ENCODE results near the gene SLC9A8.

The SLC9A8 gene

DNA sequence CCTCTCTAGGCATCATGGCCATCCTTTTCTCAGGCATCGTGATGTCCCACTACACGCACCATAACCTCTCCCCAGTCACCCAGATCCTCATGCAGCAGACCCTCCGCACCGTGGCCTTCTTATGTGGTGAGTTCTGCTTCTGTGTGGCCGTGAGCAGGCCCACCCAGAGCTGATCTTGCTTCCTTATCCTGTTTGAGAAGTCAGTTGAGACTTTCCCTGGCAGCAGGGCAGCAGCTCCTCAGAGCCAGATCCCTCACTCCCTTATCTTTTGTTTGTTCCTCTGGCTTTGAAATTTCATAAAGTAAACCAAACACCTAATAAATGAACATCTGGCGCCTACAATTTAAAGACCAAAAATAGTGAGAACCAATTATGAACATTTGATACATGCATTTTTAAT, 62.1 kb downstream of the SLC9A8 start:
- no peak for DNase-seq (ENCODE audit: low read depth, low spot score)

DNA sequence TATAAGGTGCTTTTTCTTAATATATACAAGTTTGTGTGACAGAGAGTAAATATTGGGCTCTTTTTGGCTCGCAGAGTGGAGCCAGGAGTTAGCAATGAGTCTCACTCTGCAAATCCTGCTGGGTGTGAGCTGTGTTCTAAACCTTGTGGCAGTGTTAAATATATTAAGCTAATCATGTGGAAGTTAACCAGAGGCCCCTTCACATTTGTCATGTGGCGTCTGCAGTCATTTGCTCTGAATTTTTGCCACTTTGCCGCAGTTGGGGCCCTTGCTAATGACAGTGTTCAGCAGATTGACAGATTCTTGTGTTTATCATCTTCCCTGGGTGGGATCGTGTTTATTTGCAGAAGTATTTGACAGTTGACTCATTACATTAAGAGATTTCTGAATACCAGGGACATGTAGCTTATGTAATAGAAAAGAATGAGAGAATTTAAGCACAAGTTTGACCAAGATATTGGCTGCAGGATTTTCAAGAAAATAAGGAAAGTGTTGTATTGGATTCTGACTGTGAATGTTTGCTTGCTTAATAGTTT, 64.8 kb downstream of the SLC9A8 start:
- no peak for DNase-seq (ENCODE audit: low read depth, low spot score)

DNA sequence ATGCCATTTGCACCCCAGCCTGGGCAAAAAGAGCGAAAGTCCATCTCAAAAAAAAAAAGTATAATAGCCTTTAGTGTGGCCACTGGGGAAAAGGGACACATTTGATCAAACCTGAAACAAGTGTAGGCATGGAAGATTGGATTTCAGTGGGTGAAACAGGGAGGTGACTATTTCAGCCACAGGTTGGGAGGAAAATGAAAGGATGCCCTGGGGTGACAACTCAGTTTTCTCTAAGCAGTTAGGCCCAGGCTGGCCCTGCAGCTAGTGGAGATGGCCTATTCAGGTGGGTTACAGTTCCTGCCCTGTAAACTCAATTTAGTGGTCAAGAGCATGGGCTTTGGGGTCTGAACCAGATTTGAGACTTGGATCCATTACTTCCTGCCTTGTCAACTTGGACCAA, 66.3 kb downstream of the SLC9A8 start:
- DNase-seq (ENCODE audit: low read depth, low spot score): no peak

DNA sequence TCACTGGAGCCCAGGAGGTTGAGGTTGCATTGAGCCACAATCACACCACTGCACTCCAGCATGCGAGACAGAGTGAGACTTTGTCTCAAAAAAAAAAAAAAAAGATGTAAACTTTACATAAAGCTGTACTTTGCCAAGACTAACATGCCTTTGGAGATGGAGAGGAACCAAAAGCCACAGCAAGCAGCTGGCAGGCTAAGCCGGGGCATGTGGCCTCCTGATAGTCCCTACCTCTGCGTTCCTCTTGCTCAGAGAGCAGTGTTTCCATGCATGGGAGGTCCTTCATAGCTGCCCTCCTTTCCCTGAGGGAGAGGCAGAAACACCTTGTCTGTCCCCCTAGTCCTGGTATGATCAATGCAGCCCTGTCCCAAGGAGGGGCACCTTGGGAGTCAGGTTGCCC, 67.5 kb downstream of the SLC9A8 start:
- DNase-seq (ENCODE audit: low read depth, low spot score): no peak

DNA sequence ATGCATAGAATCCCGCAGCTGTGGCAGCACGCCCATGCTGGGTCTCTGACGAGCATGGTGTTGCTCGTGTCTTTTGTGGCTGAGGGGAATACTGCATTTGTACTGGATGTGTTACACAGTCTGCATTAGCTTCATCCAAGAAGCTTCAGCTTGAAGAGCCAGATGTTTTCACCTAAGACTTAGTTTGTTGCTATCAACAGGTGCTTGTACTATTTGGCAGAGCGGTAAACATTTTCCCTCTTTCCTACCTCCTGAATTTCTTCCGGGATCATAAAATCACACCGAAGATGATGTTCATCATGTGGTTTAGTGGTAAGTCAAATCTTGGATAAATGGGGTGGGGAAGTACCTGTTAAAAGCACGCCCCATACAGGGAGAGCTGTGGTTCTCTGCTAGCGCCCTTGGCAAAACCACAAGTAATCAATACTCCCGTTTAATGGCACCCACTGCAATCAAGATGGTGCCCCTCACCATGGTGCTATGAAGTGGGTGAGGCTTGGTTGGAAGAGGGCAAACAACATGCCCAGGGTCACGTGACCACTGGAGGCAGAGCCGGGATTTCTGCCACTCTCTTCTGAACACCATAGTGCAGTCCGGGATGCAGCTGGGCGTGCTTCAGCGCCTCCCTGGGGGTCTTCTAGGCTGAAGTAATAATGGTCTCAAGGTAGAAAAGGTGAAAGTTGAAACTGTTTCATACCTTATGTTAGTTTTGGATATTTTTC, 68.3 kb downstream of the SLC9A8 start:
- DNase-seq (ENCODE audit: low read depth, low spot score): no peak

DNA sequence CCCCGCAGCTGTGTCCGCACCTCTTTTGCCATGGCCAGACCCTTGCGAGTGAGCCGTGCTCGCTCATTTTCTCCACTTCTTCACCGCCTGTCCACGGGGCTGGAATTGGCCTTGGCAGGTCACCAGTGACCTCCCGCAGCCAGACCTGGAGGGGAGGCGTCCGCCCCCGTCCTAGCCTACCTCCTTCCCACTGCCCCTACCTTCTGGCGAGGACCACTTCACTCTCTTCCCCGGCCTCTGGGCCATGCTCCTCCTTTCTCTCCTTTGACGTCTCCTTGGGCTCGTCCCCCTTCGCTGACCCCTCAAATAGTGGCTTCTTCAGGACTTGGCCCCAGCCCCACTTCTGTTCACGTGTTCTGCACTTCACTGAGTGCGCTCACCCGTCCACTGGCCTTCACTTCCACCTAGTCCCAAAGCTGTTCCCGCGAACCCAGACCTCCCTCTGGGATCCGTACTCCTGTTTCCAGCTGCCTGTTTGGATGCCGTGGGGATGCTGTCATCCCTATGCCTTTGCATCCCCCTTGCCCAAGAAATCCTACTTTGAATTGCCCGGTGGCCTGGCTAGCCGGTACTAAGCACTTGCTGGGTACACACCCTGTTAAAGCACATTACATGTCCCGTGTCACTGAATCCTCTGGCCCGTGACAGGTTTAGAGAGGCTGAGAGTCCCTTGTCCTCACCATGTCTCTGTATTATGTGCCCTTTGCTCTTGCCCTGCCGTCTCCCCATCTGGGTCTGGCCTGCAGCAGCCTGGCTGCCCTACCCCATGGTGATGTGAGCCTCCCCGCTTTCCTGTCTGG, 69.7 kb downstream of the SLC9A8 start:
- DNase-seq (ENCODE audit: low read depth, low spot score): no peak

DNA sequence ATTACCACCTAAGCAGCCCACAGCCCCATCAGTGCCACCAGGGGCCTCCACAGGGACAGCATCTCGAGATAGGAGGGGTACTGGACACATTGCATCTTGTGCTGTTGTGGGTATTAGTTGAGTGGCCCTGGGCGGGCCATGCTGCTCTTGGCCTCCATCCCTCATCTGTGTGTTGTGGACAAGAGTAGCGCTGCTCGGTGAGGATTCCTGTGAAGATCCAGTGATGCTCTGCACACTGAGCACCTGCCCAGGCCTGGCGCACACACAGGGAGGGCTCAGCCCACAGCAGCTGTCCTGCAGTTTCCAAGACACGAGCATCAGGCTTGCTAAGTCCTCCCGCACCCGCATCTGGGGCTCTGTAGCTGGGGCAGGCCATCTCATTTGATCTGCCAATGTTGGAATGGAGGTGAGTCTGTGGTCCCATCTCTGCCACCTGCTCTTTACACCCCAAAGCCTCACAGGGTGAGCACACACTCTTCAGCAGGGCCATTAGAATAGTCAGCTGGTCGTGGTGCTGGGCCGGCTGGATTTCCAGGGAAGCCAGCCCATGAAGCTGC, 70.7 kb downstream of the SLC9A8 start:
- no peak for DNase-seq (ENCODE audit: low read depth, low spot score)

DNA sequence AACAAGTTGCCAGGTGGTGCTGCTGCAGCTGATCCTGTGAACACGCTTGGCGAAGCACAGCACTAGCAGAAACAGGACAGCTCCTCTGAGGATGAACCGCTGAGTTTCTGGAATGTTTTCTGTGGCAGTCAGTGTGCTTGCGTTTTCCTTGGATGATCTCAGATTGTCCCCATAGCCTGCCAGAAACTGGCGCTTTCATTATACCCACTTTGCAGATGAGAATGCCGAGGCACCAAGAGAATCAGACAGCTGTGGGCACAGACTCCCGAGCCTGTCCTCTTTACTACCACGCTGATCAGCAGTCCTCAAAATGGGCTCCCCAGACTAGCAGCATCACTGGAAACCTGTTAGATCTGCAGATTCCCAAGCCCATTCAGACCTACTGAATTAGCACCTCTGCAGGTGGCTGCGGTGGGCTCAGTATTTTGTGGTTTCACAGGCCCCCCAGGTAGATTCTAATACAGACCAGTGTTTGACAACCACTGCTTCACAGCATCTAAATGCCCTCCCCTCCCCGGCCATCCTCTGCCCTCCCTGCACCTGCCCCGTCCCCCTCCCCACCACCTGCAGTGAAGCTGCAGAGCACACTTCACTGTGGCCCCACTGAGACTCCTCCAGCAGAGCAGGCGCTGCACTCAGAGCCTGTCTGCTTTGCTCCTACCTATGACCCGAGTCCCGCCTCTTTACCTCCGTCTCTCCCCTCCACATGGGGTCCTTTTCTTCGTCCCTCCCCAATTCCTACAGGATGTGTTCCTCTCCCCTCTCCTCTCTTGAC, 73.1 kb downstream of the SLC9A8 start:
- DNase-seq (ENCODE audit: low read depth, low spot score): no peak

DNA sequence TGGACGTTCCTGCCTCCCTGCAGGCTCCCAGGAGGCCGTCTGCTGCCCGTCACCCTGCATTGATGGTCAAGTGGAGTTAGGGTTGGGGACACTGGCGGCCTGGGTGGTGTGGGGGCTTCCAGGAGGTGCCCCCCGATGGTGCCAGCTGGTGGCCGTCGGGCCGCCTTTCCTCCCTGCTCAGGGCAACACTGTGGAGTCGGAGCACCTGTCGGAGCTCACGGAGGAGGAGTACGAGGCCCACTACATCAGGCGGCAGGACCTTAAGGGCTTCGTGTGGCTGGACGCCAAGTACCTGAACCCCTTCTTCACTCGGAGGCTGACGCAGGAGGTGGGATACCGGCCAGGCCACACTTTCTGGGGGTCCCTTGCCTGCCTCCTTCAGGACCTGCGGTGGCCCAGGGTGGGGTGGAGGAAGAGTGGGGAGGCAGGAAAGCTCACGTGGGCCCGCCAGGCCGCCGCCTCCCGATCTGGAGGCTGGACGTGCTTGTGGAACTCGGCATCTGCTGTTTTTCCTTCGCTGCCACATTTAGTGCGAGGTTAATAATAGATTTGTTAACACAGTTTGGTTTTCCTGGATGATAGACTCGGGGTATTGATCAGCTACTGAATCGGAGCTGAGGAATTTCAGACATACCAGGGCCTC, 74.1 kb downstream of the SLC9A8 start:
- no peak for DNase-seq (ENCODE audit: low read depth, low spot score)

DNA sequence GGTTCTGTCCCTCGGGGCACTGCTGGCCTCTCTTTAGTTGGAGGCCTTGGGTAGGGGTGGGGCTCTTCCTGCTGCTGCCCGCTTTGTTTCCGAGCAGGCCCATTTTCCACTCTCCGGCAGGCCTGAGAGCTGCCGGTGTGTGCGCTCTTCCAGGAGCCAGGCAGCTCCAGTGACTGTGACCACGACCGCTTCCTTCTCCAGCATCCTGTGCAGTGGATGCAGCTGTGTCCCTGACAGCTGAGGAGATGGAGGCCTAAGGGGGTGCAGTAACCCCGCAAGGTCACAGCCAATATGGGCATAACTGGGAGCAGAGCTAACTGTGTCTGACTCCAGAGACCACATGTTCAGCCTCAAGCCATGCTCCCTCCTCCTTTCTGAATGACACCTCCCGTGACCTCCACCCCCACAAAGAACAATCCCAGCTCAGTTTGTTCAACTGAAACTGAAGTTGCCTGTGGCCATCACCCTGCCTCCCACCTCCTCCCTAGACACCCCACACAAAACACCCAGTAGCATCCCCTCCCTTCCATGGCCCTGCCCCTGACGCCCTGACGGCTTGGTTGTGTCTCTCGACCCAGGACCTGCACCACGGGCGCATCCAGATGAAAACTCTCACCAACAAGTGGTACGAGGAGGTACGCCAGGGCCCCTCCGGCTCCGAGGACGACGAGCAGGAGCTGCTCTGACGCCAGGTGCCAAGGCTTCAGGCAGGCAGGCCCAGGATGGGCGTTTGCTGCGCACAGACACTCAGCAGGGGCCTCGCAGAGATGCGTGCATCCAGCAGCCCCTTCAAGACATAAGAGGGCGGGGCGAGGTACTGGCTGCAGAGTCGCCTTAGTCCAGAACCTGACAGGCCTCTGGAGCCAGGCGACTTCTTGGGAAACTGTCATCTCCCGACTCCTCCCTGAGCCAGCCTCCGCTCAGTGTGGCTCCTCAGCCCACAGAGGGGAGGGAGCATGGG, 74.9 kb downstream of the SLC9A8 start:
- DNase-seq (ENCODE audit: low read depth, low spot score): no peak

DNA sequence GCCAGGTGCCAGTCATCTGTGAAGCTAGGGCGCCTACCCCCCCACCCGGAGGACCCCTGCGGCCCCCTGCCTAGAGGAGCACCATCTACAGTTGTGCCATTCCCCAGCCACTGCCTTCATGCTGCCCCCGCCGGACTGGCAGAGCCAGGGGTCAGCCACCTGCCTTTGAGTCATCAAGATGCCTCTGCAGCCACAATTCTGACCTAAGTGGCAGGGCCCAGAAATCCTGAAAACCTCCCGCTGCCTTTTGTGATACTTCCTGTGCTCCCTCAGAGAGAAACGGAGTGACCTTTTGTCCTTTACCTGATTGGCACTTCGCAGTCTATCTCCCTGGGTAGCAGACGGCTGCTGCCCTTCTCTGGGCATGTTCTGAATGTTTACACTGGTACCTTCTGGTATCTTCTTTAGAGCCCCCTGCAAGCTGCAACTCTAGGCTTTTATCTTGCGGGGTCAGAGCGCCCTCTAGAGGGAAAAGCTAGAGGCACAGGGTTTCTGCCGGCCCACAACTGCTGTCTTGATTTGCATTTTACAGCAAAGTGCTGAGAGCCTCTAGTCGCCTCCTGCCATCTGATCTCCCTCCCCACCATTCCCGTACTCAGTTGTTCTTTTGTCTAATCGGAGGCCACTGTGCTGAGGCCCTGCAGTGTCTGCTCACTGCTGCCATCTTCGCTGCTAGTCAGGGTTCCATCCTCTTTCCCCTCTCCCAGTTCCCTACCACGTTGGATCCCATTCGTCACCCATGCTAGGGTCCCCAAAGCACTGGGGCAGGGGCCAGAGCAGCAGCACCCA, 75.8 kb downstream of the SLC9A8 start:
- DNase-seq (ENCODE audit: low read depth, low spot score): peak; percentile 31

DNA sequence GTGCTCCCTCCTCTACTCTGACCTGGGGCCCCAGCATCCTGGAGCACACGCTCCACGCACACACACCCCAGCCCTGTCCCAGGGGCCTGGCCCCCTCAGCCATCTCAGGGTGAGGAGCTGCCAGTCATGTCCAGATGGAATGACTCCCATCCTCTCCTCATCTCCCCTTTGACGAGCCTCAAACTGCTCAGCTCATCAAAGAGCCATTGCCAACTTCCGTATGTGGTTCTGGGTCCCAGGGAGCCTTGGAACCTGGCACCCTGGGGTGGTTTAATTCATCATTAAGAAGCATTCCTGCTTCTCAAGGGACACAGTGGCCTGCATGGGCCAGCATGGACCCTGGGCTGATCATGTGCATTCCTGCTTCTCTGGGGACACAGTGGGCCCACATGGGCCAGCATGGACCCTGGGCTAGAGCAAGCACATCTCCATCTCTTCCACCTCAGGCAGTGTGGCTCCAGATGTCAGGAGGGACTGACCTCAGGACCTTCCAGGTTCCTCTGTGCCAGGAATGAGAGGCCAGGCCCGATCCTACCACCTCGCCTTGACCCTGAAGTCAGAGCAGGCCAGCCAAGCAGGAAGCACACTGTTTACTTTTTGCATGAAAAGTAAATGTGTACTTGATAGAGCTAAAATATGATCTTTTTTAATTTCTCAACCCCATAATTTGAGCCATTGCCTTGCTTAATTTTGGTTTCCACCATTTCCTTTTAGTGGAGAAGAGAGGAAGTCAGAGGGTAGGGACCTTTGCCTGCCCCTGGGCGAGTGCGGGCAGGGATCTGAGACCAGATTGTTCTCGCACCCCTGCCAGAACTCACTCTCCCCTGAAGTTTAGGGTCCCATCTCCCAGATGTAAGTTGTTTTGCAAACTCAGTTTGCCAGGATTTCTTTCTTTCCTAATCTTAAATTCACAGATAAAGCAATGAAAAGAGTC, 76.6 kb downstream of the SLC9A8 start:
- no peak for DNase-seq (ENCODE audit: low read depth, low spot score)

DNA sequence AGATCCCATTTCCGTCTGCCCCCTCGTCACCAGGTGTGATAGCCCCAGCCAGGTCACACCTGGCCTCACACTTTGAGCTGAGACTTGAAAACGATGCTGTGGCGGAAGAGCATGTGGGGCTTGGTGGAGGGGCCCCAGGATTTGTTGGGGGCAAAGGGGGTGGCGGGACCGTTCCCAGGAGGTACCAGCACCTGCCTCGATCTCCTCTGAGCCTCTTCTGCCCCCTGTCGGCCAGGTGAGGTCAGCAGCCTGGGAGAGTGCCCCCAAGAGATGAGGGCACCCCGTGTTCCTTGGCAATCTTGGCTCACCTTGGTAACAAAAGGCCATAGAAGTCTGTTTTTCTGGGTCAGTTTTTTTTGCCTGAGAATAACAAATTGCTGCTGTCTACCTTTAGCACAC, 77.3 kb downstream of the SLC9A8 start:
- DNase-seq (ENCODE audit: low read depth, low spot score): no peak

DNA sequence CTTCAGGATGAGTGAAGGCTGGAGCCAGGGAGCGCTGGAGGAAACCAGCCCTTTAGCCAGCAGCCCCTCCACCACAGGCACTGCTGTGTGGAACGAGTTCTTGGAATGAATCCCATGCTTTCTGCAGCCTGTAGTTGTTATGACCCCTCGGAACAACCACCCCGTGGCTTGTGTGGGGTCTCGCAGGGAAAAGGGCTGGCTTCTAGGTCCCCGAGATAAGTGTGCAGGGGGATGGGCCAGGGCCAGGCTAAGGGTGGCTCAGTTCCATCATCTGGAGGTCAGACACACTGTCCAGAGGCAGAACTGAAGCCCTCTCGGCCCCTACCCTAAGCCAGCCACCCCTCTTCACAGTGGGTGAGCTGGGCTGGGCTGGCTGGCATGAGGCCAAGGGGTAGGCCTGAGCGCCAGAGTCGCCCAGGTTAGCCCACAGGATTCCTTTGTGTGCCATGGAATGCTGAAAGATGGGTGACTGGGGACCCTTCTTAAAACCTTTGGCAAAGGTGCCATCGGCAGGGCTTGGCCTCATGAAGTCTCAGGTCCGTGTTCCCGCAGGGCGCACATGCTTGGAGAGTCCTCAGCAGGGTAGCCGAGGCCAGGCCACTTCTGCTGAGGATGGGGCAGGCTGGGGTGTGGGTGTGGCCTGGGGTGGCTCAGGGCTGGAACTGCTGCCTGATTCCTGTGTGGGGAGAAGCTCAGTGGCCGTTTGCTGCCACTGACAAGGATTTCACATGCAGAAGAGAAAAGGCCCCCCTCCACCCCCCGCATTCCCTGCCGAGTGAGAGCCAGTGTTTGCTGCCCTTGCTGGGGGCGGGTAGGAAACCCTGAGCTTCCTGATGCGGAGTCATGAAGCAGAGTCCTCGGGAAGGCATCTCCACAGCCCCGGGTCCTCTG, 78.1 kb downstream of the SLC9A8 start:
- no peak for DNase-seq (ENCODE audit: low read depth, low spot score)

DNA sequence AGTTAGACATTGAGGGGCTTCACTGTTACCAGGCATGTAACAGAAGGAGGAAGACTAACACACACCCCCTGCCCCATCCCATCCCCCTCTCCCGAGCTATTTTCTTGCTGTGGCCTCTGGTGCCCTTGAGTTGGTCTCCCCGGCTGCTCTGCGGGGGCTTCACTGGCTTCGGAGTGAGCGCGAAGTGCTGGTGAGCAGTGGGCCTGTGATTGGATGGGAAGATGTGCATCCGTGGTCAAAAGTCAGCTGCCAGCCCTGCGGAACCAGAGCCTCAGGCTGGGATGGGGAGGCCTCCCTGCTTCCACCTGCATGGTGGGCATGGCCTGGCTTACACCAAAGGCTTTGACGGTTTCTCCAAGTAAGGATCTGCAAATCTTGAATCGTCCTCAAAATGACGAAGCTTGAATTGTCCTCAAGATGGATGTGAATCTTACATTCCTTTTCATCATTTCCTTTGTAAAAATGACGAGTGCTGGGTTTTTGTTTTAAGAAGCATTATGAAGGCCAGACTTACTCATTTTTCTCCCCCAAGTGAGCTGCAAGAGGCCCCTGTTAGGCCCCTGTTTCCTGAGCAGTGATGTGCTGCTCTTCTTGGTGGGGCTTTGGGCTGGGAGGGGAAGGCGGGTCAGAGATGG, 79.0 kb downstream of the SLC9A8 start:
- DNase-seq (ENCODE audit: low read depth, low spot score): no peak

DNA sequence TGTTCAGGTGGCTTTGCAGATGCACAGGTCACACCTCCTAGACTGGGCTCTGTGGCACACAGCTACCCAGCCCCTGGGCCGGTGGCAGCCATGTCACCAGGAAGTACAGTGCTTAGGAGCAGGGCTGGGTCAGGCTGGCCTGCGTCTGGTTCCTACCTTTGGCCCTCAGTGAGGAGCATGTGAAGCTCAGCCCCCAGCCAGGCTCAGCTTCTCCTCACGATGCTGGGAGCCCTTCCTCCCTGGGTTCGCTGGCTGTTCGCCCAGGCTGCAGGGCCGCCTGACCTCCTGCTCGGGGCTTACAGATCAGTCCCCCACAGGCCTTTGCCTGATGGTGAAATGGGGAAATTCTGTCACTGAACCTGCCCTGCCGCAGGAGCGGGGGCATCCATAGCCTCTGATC, 79.6 kb downstream of the SLC9A8 start:
- DNase-seq (ENCODE audit: low read depth, low spot score): no peak

DNA sequence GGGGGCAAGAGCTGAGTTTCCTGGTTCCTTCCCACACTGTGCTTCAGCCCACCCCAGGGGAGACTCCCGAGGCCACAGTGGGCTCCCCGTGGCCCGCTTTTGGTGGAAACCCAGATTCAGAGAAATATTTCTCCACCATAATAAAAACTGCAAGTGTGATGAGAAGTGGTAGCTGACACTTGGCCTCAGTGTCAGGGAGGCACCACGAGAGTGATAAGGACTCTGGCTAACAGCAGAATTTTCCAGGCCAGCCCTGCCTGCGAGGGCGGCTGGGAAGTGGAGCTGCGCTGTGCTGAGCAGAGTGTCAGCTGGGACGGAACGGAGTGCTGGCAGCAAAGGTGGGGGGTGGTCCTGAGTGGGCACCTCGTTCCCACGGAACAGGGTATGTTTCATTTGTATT, 80.2 kb downstream of the SLC9A8 start:
- DNase-seq (ENCODE audit: low read depth, low spot score): no peak
